ENCODE results near the gene CNOT3. TPM values are rescaled to one million over a fixed set of nuclear protein-coding genes. Genes with fewer than 3 reads are reported as not detected.

The CNOT3 gene
- polyA plus RNA-seq, 1 of the 3 experiments (the other 2 are of a cell fraction): 14.2 TPM

DNA sequence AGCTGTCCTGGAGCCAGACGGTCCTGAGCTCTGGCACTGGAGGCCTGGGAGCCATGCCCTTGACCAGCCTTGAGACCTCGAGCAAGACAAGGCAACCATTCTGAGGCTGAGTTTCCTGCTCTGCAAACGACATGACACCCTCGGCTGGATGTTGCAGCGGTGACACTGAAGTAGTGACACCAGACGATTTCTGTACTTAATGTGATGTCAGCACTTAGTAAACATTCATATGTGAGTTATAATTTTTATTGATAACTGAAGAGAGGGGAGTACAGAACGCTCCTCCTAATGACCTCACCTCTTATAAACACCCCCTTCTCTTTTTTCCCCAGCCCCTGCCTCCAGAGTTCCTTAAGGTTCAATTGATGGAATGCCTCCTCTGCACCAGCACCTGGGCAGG, 29.1 kb upstream of the CNOT3 start:
- H3K4me3 ChIP-seq (ENCODE audit: low read depth in 2 of 2, low read length in 1 of 2): no peak overlapping the region
- no peak overlapping the region for H3K27ac ChIP-seq (ENCODE audit: low read depth in 2 of 2, low read length in 1 of 2)
- peaks cover 2% of the 10 kb centered on the region; the same call in 1 of the 2 replicates for H4K20me1 ChIP-seq (ENCODE audit: insufficient read depth)
- DNase-seq: no peak
- POLR2A ChIA-PET: no interaction called here
- H3K4me2 ChIP-seq: no peak overlapping the region
- H2AFZ ChIP-seq (ENCODE audit: low read depth): no peak overlapping the region
- H3K79me2 ChIP-seq (ENCODE audit: insufficient read depth): peaks cover 32% of the 10 kb centered on the region
- no peak overlapping the region for H3K9ac ChIP-seq
- CTCF ChIA-PET: no interaction called here
- WGBS (ENCODE audit: low lambda C conversion rate): 89% methylated on average over 6 of the region's 7 CpGs
- H3F3A ChIP-seq (replicated peaks; ENCODE audit: insufficient read depth): no peaks in the 10 kb centered on the region
- no peaks in the 10 kb centered on the region for H3K9me3 ChIP-seq
- no peaks in the 10 kb centered on the region; a peak in 1 of 4 replicates for H3K4me1 ChIP-seq (ENCODE audit: control insufficient read depth in 1 of 2, insufficient read depth in 2 of 2, low read depth in 1 of 2, low read length in 1 of 2)
- H3K27me3 ChIP-seq (ENCODE audit: insufficient read depth): no peaks in the 10 kb centered on the region
- peaks cover 18 to 35% of the 10 kb centered on the region in 2 experiments for H3K36me3 ChIP-seq (replicated peaks in 1 of 2; ENCODE audit: control insufficient read depth in 1 of 2, insufficient read depth in 2 of 2, low read length in 1 of 2)
- TF ChIP-seq, protein P1, sequence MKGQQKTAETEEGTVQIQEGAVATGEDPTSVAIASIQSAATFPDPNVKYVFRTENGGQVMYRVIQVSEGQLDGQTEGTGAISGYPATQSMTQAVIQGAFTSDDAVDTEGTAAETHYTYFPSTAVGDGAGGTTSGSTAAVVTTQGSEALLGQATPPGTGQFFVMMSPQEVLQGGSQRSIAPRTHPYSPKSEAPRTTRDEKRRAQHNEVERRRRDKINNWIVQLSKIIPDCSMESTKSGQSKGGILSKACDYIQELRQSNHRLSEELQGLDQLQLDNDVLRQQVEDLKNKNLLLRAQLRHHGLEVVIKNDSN (IDR thresholded peaks at IDR 0.05; ENCODE audit: borderline replicate concordance, low read depth): no peak
- H3K9me2 ChIP-seq: no peaks in the 10 kb centered on the region

- Histone ChIP-seq H3K27ac (ENCODE audit: low read depth in 2 of 2, low read length in 1 of 2) (no peak overlapping the region), H3K4me1 (ENCODE audit: control insufficient read depth in 1 of 2, insufficient read depth in 2 of 2, low read depth in 1 of 2, low read length in 1 of 2) (peaks cover 0 to 7% of the 10 kb centered on the region in 2 experiments; a peak in 1 of 4 replicates), H3K79me2 (ENCODE audit: insufficient read depth) (peaks cover 32% of the 10 kb centered on the region), H3K4me3 (ENCODE audit: low read depth in 2 of 2, low read length in 1 of 2) (no peak overlapping the region), H3K27me3 (ENCODE audit: insufficient read depth) (no peaks in the 10 kb centered on the region), H3K36me3 (replicated peaks in 1 of 2; ENCODE audit: control insufficient read depth in 1 of 2, insufficient read depth in 2 of 2, low read length in 1 of 2) (peaks cover 12 to 35% of the 10 kb centered on the region in 2 experiments), H3K9ac (no peak overlapping the region), H3K9me3 (no peaks in the 10 kb centered on the region), H4K20me1 (ENCODE audit: insufficient read depth) (peaks cover 2% of the 10 kb centered on the region; the same call in 1 of the 2 replicates), H2AFZ (ENCODE audit: low read depth) (no peak overlapping the region), H3K4me2 (no peak overlapping the region), H3K9me2 (no peaks in the 10 kb centered on the region), H3F3A (replicated peaks; ENCODE audit: insufficient read depth) (no peaks in the 10 kb centered on the region)
- 92% methylated on average over 6 of the region's 6 CpGs for WGBS (ENCODE audit: low lambda C conversion rate)
- ChIA-PET CTCF (no interaction called here), POLR2A (interaction anchor here (0.6 kb wide), 1 partner anchor 27 kb away, joined by 3 read pairs; no protein-coding TSS in a partner anchor)
- DNase-seq: no peak
- no peak for TF ChIP-seq YY1 (IDR thresholded peaks at IDR 0.05; ENCODE audit: low read depth)
- TF ChIP-seq JUND (IDR thresholded peaks at IDR 0.05): no peak
- no peak for TF ChIP-seq ELF1 (IDR thresholded peaks at IDR 0.05)
- no peak for TF ChIP-seq POLR2AphosphoS5 (IDR thresholded peaks at IDR 0.05; ENCODE audit: low read depth, low read length)
- TF ChIP-seq REST (IDR thresholded peaks at IDR 0.05; ENCODE audit: low read depth, low read length): no peak
- TF ChIP-seq, protein P2, sequence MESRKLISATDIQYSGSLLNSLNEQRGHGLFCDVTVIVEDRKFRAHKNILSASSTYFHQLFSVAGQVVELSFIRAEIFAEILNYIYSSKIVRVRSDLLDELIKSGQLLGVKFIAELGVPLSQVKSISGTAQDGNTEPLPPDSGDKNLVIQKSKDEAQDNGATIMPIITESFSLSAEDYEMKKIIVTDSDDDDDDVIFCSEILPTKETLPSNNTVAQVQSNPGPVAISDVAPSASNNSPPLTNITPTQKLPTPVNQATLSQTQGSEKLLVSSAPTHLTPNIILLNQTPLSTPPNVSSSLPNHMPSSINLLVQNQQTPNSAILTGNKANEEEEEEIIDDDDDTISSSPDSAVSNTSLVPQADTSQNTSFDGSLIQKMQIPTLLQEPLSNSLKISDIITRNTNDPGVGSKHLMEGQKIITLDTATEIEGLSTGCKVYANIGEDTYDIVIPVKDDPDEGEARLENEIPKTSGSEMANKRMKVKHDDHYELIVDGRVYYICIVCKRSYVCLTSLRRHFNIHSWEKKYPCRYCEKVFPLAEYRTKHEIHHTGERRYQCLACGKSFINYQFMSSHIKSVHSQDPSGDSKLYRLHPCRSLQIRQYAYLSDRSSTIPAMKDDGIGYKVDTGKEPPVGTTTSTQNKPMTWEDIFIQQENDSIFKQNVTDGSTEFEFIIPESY (IDR thresholded peaks at IDR 0.05; ENCODE audit: borderline replicate concordance, low read depth): no peak
Measured at GRCh38 chr19:54109651-54110050, 27.9 kb upstream of the CNOT3 start.
